HTR-8/SVneo (cell line): ENCODE measurements around the gene SFXN2.

Experiments used
- DNase-seq: peaks from one replicate; pipeline ENCODE4 v3.0.0; 2011; ENCODE audit warnings: low spot score, mixed read lengths; ENCODE audit not compliant: insufficient read length
- FAIRE-seq: peaks from 2 replicates; lab custom pipeline; 2011; peaks lifted over from hg19 to GRCh38; lab: Jason Lieb, UNC

Gene SFXN2

DNA sequence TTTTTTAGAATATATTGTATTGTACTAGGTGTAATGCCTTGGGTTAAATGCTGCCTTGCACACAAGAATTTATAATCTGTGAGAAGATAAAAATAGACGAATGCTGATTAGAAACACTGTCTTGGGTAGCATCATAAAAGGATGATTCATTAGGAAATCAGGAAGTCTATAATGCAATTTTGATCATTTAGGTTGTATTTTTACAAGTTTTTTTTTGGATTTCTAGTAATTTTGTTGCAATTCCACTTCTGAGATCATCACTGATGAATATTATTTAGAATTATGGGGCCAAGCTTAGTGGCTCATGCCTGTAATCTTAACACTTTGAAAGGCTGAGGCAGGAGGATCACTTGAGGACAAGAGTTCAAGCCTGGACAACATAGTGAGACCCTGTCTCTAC is 58.9 kb downstream of the SFXN2 start:
- DNase-seq (no peak), FAIRE-seq (no peak)

DNA sequence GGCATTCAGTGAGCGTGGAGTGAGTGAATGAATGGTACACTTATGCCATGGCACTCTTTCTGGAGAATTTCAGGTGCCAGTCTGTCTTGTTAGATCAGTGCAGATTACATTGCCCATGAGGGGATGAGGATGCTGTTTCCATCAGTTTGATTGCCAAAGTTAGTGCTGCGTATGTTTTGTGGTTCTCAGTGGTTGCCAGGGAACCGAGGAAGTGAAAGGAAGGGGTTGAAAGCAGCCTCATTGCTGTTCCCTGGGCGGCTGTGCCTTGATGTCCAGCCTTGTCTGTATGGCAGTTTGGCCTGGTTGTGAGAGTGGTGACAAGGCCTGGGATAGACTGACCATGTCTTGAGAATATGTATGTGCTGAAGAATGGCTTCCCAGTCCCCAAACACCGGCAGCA is 59.5 kb downstream of the SFXN2 start:
- DNase-seq: no peak
- FAIRE-seq: no peak

DNA sequence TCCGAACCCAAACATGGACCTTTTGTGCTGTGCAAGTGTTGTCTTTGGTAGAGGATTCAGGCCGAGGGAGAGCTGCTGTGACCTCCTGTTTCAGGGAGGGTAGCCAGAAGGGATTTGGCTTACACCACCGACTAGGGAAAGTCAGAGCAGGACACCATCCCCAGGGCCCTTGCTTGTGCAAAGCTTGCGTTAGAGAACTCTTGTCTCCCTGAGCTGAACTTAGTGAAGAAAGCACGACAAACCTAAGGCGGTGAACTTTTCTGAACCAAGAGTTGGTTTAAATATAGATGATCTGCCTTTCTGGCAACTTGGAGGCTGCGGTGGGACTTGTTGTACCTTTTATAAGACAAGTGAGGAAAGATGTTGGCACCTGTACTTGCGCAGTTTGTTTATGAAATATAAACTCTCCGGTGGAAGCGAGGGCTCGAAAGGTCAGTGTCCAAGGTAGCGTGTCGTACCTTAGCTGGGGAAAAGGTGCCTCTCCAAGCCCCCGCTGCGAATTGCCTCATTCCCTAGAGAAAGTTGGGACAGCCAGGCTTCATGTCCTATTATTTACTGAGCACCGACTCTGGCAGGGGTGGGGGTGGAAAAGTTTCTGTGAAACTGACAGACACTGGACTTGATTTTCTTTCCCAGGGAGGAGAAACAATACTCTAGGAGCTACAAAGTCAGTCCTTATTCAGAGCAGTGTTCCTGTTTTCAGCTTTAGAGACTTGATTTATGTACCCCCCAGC is 60.9 kb downstream of the SFXN2 start:
- DNase-seq (no peak), FAIRE-seq (no peak)

DNA sequence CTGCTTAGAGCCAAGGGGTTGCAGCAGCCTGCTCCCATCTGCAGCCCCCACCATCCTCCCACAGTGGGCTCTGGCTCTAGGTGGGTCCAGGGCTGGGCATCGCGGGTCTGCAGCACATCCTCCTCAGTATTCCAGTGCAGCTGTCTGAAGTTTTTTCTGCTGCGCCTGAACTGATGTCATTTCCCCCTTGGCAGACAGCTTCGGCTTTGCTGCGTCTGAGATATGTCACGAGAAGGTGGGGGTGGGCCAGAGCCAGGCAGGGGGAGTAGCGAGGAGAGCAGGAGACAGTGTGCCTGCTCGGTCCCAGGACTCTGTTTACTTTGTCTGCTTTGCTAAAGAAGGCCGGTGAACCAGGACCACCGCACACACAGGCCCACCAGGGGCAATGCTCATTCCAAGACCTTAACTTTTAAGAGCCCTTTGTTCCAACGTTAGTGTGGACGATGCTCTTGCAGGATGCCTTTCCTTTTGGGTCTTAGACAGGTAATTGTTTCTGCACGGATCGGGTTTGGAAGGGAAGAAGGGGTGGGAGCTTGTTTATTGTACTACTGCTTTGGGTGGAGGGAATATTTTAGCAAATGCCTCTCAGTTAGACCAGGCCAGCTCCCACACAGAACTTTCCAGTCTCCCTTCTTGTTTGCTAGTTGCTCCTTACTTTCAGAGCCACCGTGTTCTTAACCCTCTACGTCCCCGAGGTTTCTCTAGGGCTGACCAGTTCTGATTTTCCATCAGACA is 61.7 kb downstream of the SFXN2 start:
- DNase-seq: peak; percentile 86
- FAIRE-seq: peak; percentile 76

DNA sequence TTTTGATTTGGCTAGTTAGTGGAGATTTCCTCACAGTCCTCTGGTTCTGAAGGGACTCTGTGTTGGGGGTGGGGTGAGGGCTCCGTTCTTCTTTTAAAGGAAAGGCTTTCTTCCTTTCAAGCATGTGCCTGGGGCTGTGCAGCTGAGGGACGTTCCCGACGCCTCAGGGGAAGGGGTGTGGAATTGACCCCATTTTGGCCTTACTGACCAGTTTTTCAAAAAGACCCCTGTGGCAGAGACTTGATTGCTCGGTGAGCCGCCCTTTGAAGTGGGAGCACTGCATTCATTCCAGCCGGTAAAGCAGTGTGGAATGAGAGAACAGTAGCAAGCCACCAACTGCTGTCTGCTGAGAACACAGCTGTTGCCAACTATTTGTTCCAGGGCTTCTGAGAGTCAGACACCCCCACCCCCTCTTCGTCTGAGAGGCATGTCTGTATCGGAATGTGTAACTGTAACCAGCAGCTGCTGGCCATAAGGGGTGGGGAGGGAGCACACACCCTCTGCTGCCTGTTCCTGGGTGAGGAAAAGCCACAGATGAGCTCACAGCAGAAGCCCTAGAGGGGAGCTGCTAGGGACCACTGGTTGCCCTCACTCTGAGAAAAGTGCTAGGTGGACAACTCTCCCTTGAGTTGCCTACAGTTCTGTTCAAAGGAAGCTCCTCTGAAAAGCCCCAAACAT is 62.5 kb downstream of the SFXN2 start:
- FAIRE-seq: peak; percentile 81
- peak; percentile 92 for DNase-seq

DNA sequence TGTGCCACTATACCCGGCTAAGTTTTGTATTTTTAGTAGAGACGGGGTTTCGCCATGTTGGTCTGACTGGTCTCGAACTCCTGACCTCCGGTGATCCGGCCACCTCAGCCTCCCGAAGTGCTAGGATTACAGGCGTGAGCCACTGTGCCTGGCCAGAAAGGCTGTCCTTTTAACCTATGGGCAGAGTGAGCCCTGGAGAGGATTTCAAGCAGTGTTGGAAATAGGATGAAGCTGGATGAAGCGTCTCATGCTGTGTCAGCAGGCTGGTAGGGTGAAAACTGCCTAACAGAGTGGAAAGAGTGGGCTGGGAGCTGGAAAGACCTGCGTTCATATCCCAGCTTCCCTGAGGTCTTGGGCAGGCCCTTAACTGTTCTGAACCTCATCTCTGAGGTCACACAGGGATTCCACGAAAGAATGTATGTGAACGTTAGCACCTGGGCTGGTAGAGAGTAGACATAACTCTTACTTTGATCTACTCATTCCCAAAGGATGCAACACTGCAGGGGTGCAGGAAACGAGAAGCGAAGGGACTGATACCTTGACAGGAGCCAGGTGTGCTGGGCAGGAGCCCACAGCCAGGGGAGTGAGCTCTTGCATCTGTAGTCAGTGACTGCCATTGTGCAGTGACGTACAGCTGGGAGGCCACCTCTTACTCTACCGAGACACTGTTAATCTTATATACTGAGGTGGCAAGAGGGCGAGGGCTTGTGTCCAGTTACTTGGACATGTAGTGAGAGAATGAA is 63.4 kb downstream of the SFXN2 start:
- DNase-seq (no peak), FAIRE-seq (no peak)

DNA sequence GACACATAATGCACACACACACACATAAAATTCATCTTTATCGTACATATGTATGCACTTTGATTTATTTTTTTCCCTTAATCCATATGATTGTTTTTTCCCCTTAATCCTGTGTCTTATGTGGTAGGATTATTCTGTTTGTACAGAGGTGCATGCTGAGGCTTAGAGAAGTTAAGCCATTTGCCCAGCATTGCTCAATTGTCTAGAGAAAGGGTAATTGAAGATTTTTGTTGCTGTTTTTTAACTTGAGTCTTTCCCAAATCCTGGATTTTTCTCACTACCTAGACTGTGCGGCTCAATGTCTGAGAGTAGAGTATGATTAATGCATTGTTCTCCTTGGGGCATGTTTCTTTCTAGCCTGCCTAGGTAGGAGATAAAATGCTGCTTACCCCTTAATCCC is 64.3 kb downstream of the SFXN2 start:
- DNase-seq: no peak
- FAIRE-seq: no peak

DNA sequence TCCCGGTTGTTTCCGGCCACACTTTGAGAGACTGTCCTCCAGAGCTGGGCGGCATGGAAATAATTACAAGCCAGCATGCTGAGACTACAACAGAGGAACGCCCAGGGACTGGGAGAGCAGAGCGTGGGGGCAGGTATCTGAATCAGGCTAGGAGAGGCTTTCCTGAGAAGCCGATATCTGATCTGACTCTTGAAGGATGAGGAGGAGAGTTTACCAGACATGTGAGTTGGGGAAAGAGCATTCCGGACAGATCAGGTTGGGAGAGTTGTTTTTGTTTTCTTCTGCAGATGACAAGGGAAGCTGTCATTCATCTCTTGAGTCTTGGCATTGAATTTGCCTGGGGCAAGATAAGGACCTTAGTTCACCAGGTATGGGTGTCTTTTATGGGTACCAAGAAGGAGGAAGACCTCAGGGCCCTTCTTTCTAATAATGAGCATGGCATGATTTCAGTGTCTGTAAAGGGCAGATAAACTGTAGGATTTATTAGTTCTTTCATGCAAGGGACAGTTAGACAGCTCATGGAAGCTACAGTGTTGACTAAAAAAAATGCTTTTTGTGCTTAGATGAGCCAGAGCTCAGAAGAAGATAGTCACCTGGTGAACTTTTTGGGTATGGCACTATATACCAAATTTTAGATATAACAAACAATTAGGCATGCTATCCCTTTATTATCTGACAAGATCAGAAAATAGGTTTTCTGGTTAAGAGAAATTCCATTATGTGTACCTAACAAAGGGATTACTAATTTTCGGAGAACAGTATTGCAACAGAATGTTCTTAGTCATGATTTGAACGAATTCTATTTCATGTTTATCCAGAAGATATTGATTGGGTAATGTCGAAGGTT is 65.5 kb downstream of the SFXN2 start:
- no peak for DNase-seq
- no peak for FAIRE-seq

DNA sequence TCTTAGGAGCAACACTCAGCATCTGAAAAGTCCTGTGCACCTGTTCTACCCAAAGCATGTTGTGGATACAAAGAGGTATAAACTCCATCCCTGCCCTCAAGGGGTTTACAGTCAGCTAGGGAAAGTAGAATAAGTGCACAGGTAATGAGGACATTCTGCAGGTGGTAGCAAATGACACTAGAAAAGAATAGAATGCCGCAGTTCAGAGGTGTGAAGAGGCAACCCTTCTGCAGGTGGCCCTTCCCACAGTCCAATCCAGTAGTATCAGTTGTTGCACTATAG is 66.0 kb downstream of the SFXN2 start:
- FAIRE-seq: no peak

DNA sequence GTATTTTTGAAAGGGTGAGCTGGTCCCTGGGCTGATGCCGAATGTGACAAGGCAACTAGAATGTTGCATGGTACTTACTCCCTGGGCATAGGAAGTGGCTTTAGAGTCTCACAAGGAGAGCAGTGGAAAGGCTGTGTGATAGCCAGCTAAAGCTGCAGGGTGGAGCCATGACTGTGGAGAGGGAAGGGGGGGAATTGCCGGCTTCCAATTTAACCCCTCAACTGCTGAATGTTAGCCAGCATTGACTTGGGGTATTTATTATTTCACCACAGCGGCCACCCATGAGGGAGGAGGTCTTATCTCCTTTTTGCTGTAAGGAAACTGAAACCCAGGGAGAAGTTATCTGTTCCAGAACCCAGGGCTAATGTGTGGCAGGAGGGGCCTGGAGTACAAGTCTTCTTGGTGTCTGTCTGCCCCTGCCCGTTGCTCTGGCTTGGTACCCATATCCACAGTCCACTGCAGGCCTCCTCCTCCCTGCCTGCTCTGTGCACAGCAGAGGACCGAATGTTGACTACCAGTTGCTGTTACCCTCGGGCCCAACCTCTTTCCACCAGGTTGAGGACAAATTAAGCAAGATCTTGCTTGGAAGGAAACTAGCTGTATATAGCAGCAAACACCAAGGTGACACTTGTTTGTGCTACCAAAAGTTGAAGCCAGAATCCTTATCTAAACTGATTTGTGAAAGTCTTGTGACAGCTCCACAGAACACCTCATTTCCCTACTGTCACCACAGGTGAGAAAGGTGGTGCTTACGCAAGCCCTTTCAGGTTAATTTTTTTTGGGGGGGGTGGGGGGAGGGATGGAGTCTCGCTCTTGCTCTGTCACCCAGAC is 66.9 kb downstream of the SFXN2 start:
- DNase-seq (no peak), FAIRE-seq (no peak)

More for the DNA sequence above, 66.0 kb downstream of the SFXN2 start:
- DNase-seq: no peak

DNA sequence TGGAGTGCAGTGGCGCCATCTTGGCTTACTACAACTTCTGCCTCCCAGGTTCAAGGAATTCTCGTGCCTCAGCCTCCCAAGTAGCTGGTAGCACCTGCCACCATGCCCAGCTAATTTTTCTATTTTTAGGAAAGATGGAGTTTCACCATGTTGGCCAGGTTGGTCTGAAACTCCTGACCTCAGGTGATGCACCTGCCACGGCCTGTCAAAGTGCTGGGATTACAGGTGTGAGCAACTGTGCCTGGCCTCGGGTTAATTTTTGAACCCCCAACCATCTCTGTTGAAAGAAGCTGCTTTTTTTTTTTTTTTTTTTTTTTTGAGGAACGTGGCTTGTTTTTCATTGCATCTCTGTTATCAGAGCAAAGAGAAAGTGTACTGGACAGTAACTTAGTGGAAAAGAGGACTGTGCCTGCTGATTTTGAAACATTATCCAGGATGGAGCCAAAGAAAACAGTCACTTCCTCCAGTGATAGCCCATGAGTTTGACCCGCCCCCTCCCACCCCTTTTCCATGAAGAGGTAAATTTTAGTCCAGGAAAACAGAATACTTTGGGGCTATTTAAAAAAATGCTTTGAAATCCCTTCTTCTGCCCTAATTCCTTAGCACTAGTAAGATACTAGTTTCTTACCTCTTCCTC is 67.6 kb downstream of the SFXN2 start:
- FAIRE-seq: no peak
- DNase-seq: no peak

DNA sequence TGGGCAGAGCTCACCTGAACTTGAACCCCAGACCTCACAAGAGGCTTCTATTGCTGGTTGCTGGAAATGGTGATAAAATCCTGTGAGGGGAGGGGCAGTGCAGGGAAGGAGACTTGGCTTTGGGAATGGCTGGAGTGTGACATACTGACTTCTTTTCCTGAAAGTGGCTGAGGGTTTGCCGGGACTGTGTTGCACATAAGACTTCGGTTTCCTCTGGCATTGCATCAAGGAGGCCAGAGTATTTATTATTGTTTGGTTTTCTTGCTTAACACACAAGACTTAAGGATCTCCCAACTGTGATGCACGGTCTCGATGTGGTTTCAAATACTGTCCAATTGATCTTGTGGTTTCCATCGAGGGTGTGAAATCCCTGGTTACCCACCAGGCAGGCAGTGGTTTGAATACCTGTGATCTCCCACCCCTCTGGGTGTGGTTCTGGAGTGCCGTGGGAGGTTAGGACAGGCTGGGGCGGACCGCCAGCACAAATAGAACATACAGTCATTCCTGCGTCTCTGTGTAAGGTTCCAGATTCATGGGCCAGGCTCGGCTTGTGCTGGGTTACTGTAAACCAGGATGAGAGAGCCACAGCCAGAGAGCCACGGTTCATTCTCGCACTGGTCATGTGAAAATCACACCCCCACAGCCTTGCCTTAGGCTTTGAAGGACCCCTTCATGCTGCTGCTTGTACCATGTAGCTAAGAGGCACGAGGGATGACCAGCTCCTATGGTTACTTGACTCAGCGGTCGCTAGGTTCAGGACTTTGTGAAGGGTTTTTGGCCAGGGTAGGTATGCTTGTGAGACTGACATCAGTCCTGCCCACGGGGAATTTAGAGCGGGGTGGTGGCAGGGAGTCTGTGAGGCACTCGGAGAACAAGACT is 68.5 kb downstream of the SFXN2 start:
- no peak for FAIRE-seq

DNA sequence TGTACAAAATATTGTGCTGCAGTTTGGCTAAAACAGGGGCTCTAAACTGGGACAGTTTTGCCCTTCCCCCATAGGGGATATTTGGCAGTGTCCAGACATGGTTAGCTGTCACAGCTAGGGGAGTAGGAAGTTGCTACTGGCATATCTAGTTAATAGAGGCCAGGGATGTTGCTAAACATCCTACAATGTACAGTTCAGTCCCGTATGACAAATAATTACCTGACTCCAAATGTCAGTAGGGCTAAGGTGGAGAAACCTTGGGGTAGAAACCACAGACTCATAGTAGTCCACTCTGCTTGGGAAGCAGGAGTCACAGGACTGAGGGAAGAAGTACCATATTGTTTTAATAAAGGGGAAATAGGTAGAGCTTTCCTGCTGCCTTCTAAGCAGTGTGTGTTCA is 69.1 kb downstream of the SFXN2 start:
- FAIRE-seq (no peak), DNase-seq (no peak)

More for the DNA sequence above, 68.5 kb downstream of the SFXN2 start:
- no peak for DNase-seq

DNA sequence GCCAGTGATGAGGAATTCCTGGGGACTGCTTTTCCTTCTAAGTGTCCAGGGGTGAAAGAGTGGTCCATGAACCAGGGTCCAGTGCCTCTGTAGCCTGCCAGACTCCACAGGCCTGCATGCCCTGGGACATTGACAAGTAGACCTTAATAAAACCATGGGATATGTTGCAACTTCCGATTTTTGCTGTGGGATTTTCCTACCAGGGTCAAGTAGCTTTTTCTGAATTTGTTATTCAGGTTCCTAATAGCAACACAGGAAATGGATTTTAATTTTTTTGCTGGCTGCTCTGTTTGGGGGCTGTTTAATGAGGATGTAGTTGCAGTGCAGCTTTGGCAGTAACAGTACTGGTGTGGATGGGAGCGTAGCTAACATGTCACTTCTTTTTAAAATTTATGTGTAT is 71.4 kb downstream of the SFXN2 start:
- FAIRE-seq: no peak
- DNase-seq: no peak

DNA sequence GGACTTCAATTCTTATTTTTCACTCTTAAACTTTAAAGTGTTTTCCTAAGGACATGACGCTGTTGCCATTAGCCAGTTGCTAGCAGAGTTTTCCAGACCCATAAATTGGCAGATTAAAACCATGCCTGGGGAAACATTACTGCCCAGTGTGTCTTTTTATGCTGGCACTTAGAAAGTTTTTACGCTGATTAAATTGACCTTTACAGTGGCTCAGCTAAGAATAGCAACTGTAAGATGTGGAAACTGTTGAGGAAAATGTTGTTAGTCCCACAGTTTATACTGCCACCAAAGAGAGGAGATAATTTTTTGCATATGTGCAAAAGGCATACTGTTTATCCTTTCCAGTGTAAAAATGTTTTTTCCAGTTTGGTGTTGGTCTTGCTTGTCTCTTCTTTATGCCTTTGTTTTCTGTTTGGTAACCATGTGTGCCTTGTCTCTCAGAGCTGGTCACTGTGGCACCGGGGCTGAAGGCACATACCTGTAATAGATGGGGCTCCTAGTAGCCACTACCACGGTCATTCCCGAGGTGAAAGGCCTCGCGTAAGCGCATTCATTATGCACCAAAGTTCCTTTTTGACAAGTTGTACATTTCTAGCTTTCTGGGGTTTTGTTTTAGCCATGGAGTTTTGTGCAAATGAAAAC is 77.4 kb downstream of the SFXN2 start:
- no peak for FAIRE-seq

More for the DNA sequence above, 77.4 kb downstream of the SFXN2 start:
- no peak for DNase-seq
